ENCODE results near the gene MACROD2.

Gene MACROD2

DNA sequence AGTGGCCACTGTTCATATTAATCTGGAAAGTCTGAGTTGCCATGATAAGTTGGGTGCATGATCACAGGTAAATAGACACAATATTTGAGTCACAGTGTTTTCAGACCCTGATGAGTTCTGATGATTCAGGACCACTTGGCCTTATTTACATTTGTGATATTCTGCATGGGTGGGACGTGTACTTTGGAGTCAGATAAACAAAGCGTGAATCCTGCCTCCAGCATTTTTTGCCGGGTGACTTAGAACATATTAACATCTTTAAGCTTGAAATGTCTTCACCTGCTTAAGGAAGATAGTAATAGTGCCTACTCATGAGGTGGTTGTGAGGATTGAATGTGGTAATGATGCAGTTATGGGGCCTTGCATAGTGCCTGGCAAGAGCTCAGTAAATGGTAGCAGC is 1582.8 kb downstream of the MACROD2 start:
- CTCF ChIA-PET: no interaction called here
- POLR2A ChIA-PET (ENCODE audit: low non-redundant PET): no interaction called here
- no peak overlapping the region for H3K27ac ChIP-seq
- TF ChIP-seq, protein P1, sequence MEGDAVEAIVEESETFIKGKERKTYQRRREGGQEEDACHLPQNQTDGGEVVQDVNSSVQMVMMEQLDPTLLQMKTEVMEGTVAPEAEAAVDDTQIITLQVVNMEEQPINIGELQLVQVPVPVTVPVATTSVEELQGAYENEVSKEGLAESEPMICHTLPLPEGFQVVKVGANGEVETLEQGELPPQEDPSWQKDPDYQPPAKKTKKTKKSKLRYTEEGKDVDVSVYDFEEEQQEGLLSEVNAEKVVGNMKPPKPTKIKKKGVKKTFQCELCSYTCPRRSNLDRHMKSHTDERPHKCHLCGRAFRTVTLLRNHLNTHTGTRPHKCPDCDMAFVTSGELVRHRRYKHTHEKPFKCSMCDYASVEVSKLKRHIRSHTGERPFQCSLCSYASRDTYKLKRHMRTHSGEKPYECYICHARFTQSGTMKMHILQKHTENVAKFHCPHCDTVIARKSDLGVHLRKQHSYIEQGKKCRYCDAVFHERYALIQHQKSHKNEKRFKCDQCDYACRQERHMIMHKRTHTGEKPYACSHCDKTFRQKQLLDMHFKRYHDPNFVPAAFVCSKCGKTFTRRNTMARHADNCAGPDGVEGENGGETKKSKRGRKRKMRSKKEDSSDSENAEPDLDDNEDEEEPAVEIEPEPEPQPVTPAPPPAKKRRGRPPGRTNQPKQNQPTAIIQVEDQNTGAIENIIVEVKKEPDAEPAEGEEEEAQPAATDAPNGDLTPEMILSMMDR (conservative IDR thresholded peaks at IDR 0.05; ENCODE audit: low read depth): no peak
- no peak for DNase-seq (ENCODE audit: low spot score)

DNA sequence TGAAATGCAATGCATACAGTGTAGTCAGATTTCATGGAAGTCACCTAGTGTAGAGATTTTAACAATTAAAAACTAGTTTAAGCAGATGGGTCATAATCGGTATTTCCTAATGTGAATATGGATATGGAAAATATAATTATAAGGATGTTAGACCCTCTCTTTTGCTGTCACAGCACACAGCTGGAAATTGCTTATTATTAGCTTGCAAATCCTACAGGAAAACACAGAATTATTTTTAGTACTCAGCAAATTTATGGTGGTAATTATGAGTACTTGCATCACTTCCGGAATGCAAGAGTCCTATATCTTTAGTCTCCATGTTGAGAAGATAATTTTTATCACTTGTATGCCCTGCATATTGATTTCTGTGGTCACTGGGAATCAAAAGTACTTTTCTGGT is 1584.4 kb downstream of the MACROD2 start:
- no peak for DNase-seq (ENCODE audit: low spot score)
- ChIA-PET CTCF (no interaction called here), POLR2A (ENCODE audit: low non-redundant PET) (no interaction called here)
- H3K27ac ChIP-seq: no peak overlapping the region
- TF ChIP-seq, protein P1 (conservative IDR thresholded peaks at IDR 0.05; ENCODE audit: low read depth): no peak

DNA sequence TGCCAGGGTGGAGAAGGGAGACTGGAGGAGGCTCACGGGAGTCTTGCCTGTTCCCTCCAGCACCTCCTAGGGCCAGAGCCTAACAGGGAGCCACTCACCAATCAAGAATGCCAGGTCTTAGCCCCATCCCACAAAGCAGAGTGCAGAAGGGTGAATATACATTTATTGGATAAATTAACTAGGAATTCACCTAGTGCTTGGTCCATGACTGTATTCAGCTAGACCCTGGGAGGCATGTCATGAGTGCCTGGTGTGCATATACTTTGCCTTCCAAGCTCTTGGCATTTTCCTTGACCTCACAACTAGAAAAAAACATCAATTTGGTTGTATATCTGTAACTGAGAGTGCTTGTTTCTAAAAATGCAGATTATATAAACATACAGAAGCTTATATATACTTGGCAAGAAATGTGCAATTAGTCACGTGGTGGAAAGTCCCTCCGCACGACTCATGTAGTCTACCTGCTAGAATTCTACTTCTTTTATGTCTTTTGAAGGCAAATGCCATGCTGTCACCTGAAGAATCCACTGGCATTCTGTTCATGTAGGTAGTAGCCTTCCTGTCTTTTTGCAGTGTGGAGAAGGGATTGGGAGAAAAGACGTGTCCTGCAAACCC is 1586.9 kb downstream of the MACROD2 start:
- no peak overlapping the region for H3K27ac ChIP-seq
- ChIA-PET POLR2A (ENCODE audit: low non-redundant PET) (no interaction called here), CTCF (no interaction called here)
- TF ChIP-seq, protein P1 (conservative IDR thresholded peaks at IDR 0.05; ENCODE audit: low read depth): no peak
- no peak for DNase-seq (ENCODE audit: low spot score)

DNA sequence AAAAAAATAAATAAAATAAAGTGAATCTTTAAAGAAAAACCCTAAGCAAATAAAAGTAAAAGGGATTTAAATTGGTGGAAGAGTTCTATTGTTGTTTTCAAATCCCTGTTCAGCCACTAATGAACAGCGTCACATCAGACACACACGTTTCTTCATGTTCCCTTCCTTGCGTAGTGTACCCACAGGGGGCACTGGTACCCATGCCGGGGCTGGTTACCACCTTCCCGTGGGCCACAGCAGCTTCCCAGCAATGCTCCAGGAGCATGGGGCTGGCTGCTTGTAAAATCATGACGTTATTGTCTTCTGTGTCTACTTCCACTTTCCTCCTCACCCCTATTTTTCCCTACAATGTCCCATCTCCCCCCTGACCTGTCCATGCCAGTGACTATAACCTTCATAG is 1589.2 kb downstream of the MACROD2 start:
- H3K27ac ChIP-seq: no peak overlapping the region
- no peak for DNase-seq (ENCODE audit: low spot score)
- POLR2A ChIA-PET (ENCODE audit: low non-redundant PET): no interaction called here

DNA sequence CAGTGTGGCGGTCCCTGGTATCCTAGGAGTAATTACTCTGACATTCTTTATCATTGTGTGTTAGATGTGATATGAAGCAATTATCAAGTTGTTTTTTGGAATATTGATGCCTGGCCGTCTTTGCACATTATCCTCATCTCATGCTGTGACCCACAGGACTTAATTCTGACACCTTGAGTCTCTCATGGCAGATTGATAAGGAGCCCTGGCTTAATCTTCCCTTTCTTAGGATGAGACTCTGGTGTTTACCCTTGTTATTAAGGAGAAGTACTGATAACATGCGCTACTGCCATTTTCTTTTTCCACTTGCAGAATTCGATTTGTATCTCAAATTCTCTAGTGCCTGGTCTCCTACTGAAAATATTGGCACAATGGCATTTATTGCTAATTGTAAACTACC is 1597.8 kb downstream of the MACROD2 start:
- CTCF ChIA-PET: no interaction called here
- POLR2A ChIA-PET (ENCODE audit: low non-redundant PET): no interaction called here
- H3K27ac ChIP-seq: no peak overlapping the region
- TF ChIP-seq, protein P1 (conservative IDR thresholded peaks at IDR 0.05; ENCODE audit: low read depth): no peak
- DNase-seq (ENCODE audit: low spot score): no peak

More for the DNA sequence above, 1589.2 kb downstream of the MACROD2 start:
- CTCF ChIA-PET: interaction anchor here (0.7 kb wide), 1 partner anchor 437 kb away, joined by 4 read pairs; no protein-coding TSS in a partner anchor
- TF ChIP-seq, protein P1 (conservative IDR thresholded peaks at IDR 0.05; ENCODE audit: low read depth): no peak

DNA sequence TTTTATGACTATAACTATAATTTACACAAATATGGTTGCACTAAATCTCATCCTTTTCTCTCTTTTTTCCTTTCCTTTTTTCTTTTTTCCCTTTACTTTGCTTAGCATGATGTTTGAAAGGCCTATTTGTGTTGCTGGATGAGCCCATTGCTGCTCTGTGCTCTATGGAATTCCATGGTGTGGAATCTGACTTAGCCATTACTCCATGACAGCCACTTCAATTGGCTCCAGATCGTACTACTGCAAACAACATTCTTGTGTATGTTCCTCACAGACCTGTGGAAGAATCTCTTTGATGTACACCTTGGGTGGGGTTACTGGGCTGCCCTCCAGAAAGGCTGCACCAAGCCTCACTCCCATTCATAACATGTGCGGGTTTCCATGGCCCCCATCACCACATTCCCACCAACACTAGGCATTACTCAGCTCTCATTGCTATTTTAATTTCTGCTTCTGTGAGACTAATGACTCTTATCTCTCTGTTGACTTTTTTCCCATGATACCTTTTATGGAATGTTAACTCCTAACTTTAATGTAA is 1598.9 kb downstream of the MACROD2 start:
- CTCF ChIA-PET: no interaction called here
- POLR2A ChIA-PET (ENCODE audit: low non-redundant PET): no interaction called here
- H3K27ac ChIP-seq: no peak overlapping the region
- DNase-seq (ENCODE audit: low spot score): peak; percentile 3
- TF ChIP-seq, protein P1 (conservative IDR thresholded peaks at IDR 0.05; ENCODE audit: low read depth): no peak
